K562 (cell line): ENCODE results near the gene UBA7. TPM values are rescaled to one million over a fixed set of nuclear protein-coding genes. Genes with fewer than 3 reads are reported as not detected.
A peak's percentile ranks its signal among the peaks of the same experiment; 100 is the strongest.

ENCODE experiments used
- E2F1 ChIP-seq: sonication (generic); formaldehyde crosslinking; IDR thresholded peaks from 2 replicates; pipeline ENCODE4 v1.8.1; 2023; ENCODE audit warnings: mild to moderate bottlenecking, missing genetic modification reagents, moderate library complexity
- KLF1 ChIP-seq: fragments of 450-650 bp; IDR thresholded peaks from 2 replicates; pipeline ENCODE4 v1.6.1; 2016; ENCODE audit warnings: missing genetic modification characterization, missing compliant biosample characterization
- MEIS2 ChIP-seq: fragments of 450-650 bp; IDR thresholded peaks from 2 replicates; pipeline ENCODE4 v1.6.1; 2014; ENCODE audit warnings: mild to moderate bottlenecking; ENCODE audit not compliant: partially characterized antibody
- MTF1 ChIP-seq: fragments of 250-450 bp; sonication (Bioruptor Pico); IDR thresholded peaks from 2 replicates; pipeline ENCODE4 v1.9.0; 2021; ENCODE audit warnings: moderate library complexity, mild to moderate bottlenecking, inconsistent platforms, borderline replicate concordance
- PHF20 ChIP-seq: fragments of 450-650 bp; IDR thresholded peaks from 2 replicates; pipeline ENCODE4 v1.6.1; 2018; ENCODE audit not compliant: partially characterized antibody
- PHF8 ChIP-seq: fragments of 200-600 bp; sonication (generic); IDR thresholded peaks from 2 replicates; pipeline ENCODE4 v1.6.1; 2012; ENCODE audit warnings: mixed run types, mild to moderate bottlenecking, inconsistent platforms, low read length, moderate library complexity, borderline replicate concordance
- RCOR1 ChIP-seq, 2 experiments: IDR thresholded peaks; 2 replicates each; pipeline ENCODE4 v1.6.1; 2012; ENCODE audit warnings: low read depth in 2 of 2, low read length in 2 of 2, borderline replicate concordance in 1 of 2, improper control_type of control experiment in 1 of 2
- SAFB ChIP-seq: fragments of 200-400 bp; formaldehyde crosslinking; IDR thresholded peaks from 2 replicates; pipeline ENCODE4 v1.6.1; 2017; ENCODE audit warnings: low read depth, low read length, borderline replicate concordance
- ZFPM2 ChIP-seq: fragments of 250-450 bp; sonication (Bioruptor Pico); IDR thresholded peaks from 2 replicates; pipeline ENCODE4 v1.5.1; 2022; ENCODE audit warnings: mild to moderate bottlenecking
- ZNF436 ChIP-seq: fragments of 250-450, 450-650 bp; sonication (Bioruptor Pico); formaldehyde crosslinking; IDR thresholded peaks from 2 replicates; pipeline ENCODE4 v1.7.0; 2020; ENCODE audit warnings: mild to moderate bottlenecking
- polyA plus RNA-seq, 8 experiments: library from polyadenylated mRNA; depleted of rRNA in 4 of 8; stranded (reverse) in 5 of 8; unstranded in 3 of 8; fragments of >200 nt; fragmentation: Nextera tagmentation in 2 of 8; fragmentation: Illumina TruSeq in 1 of 8; extraction: Ambion mirVana in 2 of 8; extraction: Trizol in 1 of 8; gene quantifications; 2 replicates each; pipeline versions ENCODE4 v1.2.1 to v1.2.3, GENCODE V29; 2011 to 2014; ENCODE audit warnings: inconsistent platforms in 1 of 8, missing spikeins in 1 of 8
- total RNA-seq, 7 experiments: library from RNA; depleted of rRNA in 6 of 7; stranded (reverse); fragments of >200 nt in 6 of 7; fragmentation: Illumina TruSeq in 2 of 7; extraction: Trizol in 2 of 7; gene quantifications; 2 replicates each; pipeline versions ENCODE4 v1.2.1 to v1.2.3, GENCODE V29; 2011 to 2021; ENCODE audit warnings: low replicate concordance in 1 of 7
- TF ChIP-seq, protein P1 (sequence below): fragments of 450-650 bp; IDR thresholded peaks from 2 replicates; pipeline ENCODE4 v1.6.1; 2017; ENCODE audit warnings: antibody characterized with exemption
- TF ChIP-seq, protein P2 (sequence below): sonication (generic); formaldehyde crosslinking; IDR thresholded peaks from 2 replicates; pipeline ENCODE4 v1.8.1; 2023; ENCODE audit warnings: mild to moderate bottlenecking, missing genetic modification reagents
- TF ChIP-seq, protein P3 (sequence below): fragments of 200-800 bp; sonication (Bioruptor generic); IDR thresholded peaks from 2 replicates; pipeline ENCODE4 v1.6.1; 2017; ENCODE audit warnings: missing genetic modification characterization, missing compliant biosample characterization
- TF ChIP-seq, protein P4 (sequence below): fragments of 450-650 bp; IDR thresholded peaks from 2 replicates; pipeline ENCODE4 v1.6.1; 2016; ENCODE audit warnings: antibody characterized with exemption

Gene UBA7
- total and polyA plus RNA-seq, 9 of the 15 experiments (the other 6 are each of a cell fraction or from before 2014, with no cell fraction given) = 0.17 to 3.3 (median 2.0) TPM

- no peak for TF ChIP-seq E2F1
- peak; percentile 21 for TF ChIP-seq PHF20
- TF ChIP-seq PHF8 = peak; percentile 46; the same call in 1 of the 2 replicates
- no peak for TF ChIP-seq KLF1 (tag)
- TF ChIP-seq, protein P1, sequence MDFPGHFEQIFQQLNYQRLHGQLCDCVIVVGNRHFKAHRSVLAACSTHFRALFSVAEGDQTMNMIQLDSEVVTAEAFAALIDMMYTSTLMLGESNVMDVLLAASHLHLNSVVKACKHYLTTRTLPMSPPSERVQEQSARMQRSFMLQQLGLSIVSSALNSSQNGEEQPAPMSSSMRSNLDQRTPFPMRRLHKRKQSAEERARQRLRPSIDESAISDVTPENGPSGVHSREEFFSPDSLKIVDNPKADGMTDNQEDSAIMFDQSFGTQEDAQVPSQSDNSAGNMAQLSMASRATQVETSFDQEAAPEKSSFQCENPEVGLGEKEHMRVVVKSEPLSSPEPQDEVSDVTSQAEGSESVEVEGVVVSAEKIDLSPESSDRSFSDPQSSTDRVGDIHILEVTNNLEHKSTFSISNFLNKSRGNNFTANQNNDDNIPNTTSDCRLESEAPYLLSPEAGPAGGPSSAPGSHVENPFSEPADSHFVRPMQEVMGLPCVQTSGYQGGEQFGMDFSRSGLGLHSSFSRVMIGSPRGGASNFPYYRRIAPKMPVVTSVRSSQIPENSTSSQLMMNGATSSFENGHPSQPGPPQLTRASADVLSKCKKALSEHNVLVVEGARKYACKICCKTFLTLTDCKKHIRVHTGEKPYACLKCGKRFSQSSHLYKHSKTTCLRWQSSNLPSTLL = no peak
- TF ChIP-seq ZNF436 (CRISPR knock-in tag) = no peak
- no peak for TF ChIP-seq MTF1 (CRISPR knock-in tag)
- TF ChIP-seq ZFPM2 (CRISPR knock-in tag) = no peak
- TF ChIP-seq, protein P2, sequence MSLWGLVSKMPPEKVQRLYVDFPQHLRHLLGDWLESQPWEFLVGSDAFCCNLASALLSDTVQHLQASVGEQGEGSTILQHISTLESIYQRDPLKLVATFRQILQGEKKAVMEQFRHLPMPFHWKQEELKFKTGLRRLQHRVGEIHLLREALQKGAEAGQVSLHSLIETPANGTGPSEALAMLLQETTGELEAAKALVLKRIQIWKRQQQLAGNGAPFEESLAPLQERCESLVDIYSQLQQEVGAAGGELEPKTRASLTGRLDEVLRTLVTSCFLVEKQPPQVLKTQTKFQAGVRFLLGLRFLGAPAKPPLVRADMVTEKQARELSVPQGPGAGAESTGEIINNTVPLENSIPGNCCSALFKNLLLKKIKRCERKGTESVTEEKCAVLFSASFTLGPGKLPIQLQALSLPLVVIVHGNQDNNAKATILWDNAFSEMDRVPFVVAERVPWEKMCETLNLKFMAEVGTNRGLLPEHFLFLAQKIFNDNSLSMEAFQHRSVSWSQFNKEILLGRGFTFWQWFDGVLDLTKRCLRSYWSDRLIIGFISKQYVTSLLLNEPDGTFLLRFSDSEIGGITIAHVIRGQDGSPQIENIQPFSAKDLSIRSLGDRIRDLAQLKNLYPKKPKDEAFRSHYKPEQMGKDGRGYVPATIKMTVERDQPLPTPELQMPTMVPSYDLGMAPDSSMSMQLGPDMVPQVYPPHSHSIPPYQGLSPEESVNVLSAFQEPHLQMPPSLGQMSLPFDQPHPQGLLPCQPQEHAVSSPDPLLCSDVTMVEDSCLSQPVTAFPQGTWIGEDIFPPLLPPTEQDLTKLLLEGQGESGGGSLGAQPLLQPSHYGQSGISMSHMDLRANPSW (CRISPR knock-in tag) = no peak
- no peak for TF ChIP-seq RCOR1 (IDR thresholded peaks at IDR 0.05; ENCODE audit: borderline replicate concordance in 1 of 2, low read depth in 2 of 2, low read length in 2 of 2)
- no peak for TF ChIP-seq MEIS2
- TF ChIP-seq, protein P3, sequence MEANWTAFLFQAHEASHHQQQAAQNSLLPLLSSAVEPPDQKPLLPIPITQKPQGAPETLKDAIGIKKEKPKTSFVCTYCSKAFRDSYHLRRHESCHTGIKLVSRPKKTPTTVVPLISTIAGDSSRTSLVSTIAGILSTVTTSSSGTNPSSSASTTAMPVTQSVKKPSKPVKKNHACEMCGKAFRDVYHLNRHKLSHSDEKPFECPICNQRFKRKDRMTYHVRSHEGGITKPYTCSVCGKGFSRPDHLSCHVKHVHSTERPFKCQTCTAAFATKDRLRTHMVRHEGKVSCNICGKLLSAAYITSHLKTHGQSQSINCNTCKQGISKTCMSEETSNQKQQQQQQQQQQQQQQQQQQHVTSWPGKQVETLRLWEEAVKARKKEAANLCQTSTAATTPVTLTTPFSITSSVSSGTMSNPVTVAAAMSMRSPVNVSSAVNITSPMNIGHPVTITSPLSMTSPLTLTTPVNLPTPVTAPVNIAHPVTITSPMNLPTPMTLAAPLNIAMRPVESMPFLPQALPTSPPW (CRISPR knock-in tag) = 0 out of 2 replicates have a peak, but pooled peaks have one; percentile 14
- TF ChIP-seq, protein P4, sequence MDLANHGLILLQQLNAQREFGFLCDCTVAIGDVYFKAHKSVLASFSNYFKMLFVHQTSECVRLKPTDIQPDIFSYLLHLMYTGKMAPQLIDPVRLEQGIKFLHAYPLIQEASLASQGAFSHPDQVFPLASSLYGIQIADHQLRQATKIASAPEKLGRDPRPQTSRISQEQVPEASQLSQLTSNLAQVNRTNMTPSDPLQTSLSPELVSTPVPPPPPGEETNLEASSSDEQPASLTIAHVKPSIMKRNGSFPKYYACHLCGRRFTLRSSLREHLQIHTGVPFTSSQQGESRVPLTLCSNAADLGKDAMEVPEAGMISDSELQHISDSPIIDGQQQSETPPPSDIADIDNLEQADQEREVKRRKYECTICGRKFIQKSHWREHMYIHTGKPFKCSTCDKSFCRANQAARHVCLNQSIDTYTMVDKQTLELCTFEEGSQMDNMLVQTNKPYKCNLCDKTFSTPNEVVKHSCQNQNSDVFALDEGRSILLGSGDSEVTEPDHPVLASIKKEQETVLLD = no peak
- no peak for TF ChIP-seq SAFB
Observed at GRCh38 chr3:49813497-49814174, at the start of gene UBA7 (continued).
